SW 1271 (cell line): Measurements from ENCODE around the gene DIPK2A.

Experiments used
- DNase-seq, 2 experiments: peaks; one replicate each; lab custom pipeline; 2025; lab: John Stamatoyannopoulos, UW

The DIPK2A gene

DNA sequence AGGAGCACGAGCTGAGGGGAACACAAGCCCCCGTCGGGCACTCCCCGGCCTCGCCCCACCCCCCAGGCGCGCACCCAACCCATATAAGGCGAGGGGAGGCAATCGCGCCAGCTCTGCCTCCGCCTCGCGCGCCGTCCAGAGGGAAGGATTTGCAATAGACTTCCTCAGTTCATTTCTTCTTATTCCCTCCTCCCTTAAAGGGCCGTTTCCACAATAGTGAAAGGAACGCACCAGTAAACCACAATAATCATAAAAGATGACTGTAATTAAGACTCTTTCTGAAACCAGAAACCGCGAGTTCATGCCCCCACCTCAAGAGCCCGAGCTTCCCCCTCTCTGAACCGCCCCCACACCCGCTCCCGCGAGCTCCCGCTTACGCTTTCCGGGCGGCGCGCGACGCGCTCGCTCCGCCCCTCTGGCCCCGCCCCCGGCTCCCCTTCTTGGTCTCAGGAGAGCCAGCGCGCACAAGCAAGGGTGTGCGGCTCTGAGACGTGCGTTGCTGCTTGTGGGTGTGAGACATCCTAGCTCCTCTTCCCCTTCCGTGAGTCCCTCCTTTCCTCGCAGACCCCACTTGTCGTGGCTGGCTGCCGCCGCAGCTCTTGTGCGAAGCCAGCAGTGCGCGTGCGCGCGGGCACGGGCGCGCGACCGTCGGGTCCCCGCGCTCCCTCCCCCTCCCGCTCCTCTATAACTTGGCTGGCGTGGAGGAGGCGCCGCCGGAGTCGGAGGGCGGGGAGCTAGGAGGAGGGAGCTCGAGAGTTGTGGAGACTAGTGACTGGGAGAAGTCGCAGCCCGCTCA is at the start of gene DIPK2A:
DIPK2A (plus strand) TSS at position 465 of the 796 bp plus-strand sequence. CDS start 510 bp downstream, outside the sequence.
- peak; percentile 85 to 98 for DNase-seq

DNA sequence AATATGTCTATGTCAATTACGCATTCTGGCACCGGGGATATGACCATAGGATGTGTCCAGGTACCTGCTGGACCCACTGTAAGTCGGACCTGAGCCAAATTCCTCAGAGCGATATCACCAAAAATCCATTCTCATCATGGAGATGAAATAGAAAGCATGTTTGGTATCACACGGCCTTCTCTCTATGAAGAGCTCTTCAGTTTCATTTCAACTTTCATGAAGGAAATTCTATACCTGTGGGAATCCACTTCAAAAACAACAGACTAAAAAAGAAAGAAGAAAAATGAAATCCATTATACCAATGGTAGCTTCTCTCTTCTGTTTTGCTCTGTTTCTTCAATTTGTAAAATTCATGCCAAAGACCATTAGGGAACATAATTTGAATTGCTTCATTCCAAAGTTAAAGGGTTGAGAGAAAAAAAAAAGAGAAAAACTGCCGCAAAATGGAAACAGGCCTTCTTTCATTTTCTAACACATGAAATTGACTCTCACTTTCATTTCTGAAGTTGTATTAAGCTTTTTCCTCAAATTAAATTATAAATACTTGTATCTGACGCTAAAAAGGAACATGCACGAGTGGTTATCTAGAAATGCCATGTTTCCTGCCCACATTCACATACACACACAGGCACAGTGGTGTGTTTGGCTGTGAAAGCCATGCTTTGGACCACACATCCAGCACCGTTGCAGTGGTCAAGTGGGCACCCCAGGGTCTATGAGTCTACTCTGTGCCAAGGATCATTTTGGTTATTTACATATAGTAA is 46.9 kb upstream of the DIPK2A start:
- DNase-seq: no peak

DNA sequence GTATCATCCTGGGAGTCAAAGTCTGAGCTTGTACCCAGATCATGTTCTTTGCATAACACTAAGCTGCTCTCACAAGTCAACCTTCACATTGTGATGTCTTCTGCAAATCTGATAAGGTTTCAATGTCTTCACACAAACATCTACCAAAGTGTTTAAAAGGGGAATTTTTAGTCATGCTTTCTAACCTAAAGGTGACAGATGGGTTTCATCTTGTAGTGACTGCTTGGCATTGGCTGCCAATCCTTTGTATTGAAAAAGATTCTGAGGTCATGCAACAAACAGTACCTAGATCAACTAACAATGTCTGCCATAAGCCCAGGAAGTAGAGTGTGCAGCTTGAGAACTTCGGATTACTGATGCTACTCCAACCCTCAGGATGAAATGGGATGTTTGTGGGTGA is 43.6 kb upstream of the DIPK2A start:
- no peak for DNase-seq

DNA sequence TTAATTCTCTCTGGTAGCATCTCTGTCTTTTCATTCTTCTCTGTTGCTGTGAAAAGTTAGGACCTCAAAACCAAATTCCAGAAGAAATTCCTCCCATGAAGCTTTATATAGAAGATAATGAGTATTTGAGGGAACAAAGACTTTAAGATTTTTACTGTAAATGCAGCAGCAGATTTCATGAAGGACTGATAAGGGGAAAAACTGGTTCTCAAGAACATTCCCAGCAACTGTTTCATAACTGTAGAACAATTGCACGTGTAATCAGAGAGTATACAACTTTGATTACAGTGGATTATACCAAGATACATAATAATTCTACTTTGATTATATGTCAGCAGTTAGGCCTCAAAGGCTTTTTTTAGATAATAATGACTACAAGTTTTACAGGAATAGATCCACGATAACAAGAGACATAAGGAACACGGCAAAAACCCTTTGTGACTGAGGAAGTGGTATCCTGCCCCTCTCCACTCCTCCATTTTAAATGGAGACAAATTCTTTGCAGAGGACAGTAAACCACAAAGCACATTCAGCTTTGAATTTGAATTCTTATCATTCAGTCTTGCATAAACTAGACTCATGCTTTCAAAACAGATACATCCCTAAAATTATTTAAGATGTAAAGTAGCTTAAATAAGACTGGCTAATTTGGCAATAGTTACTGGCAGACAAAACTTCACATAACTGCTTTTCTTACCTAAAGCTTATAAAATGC is 42.9 kb upstream of the DIPK2A start:
- DNase-seq: no peak

DNA sequence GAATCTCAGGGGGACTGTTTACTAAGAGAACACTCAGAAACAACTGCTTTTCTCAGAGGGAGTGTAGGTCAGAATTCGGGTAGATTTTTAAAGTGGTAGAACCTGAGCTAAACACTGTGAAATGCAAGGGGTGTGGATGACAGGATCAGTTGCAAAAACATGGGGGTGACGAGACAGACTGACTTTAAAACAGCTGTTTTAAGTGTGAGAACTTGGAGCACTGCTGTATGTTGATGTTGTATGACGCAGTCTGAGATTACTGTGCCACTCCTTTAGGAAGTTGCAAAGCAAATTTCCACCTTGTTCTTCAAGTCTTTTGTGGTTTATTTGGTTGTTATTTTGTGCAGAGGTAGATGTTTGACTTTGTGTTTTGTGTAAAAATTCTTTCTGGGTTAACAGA is 36.8 kb upstream of the DIPK2A start:
- no peak for DNase-seq

DNA sequence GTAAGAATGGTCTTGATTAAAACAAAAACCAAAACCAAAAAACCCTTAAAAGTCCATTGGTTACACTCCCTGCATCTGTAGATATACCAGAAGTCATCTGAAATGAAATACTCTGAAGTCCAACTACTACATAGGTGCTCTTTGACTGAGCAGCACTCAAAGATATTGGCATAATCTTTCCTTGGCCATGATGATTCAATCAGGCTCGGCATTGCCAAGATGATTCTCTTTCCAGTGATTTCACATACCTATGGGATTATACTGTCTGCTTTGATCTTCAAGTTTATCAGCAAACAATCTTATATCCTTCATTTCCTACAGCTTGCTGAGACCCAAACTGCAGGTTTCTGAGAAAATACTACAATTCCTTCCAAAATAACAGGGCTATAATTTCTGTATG is 35.9 kb upstream of the DIPK2A start:
- no peak for DNase-seq

DNA sequence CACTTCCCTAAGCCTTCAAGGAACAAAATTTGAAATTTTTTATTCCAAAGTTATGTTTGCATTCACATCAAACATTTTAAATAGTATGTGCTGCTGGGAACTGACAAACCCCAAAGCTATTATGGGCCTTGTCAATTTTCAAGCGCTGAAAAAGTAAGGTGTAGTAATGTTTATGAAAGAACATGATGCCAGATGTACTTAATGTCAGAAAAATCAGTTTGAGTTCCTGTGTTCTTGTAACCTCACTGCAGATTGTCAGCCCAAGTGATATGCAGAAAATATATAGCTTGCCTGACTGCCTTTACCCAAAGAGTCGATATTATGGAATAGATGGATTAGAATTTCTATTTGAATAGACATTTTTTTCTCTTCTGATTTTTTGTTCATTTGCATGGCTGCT is 20.8 kb upstream of the DIPK2A start:
- DNase-seq: no peak

DNA sequence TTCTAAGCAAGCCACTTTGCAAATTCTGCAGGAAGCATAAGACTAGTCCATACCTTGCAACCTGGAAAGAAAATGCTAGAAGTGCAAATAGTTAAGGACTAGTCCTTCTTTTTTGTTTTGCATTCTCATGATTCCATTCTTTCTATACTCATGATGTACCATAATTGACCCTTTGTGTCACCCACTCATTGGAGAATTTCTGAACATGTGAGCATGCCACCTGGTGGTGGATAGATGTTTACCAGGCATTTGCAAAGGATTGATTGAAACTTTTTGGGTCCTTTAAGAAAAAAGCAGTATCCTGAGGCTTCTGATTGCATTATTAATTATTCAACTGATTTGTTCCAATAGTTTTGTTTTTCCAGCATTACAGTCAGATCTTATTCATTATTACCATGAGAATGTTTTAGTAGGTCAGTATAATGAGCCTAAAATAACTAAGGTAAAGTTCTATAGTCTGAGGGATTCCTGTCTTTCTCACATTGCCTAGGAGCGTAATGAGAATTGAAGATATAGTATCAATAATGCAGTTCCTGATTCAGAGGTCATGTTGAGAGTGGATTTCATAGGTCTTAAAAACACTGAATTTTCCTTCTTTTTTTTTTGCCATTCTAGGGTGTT is 20.2 kb upstream of the DIPK2A start:
- DNase-seq: peak; percentile 25 to 34

GRCh38 chr3:143952569-143953072 is 19.0 kb upstream of the DIPK2A start:
- DNase-seq: no peak

DNA sequence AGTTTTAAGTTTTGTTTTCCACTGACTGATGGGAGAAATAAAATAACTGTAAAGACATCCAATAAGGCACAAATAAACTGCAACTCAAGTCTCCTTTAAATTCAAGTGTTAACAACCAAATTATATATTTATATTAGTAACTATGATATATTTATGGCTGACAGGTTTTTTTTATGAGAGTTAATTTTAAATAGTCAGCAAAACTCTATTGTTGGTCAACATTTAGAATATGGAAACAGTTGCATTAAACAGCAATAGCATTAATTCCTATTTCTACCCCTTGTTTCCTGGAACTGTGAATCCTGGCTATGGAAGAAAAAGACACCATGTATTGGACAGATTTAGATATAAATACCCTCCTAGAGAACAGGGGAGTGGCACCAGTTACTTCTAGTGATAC is 16.5 kb upstream of the DIPK2A start:
- DNase-seq: no peak

DNA sequence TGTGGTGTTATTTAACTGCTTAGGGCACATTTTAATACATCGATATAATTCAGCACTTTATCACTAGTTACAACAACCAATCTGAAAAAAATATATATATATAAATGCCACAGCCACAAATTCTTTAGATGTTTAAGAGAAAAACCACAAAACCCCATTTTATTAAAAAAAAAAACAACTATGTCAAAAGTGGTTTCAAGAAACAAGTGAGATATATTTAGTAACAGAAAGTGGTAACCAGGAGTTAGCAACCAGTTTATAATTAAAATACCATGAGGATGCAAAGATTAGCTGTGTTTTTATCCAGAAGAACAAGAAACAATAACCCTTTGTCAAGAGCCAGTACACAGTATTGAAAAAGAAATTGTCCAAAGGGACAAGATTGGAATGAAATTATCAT is 14.8 kb upstream of the DIPK2A start:
- DNase-seq: no peak

DNA sequence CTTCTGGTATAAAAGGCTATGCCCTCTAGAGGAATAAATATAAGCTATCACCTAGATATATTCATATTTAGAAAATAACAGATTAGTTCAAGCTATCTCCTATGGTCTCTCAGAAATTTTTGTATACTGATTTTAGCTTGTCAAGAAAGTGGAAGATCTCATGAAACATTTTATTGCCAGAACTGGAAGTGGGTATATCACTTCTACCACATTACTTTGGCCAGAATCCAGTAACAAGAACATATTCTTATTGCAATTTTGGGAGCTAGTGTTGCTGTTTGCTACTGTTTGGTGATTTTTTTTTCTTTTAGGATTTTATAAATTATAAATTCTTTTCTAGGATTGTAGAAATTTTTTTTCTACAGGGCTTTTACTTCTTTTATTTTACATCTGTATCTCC is 14.2 kb upstream of the DIPK2A start:
- no peak for DNase-seq

GRCh38 chr3:143958966-143959365 is 12.7 kb upstream of the DIPK2A start:
- DNase-seq: no peak

- no peak for DNase-seq
Measured at GRCh38 chr3:143961342-143961741, 10.3 kb upstream of the DIPK2A start.

DNA sequence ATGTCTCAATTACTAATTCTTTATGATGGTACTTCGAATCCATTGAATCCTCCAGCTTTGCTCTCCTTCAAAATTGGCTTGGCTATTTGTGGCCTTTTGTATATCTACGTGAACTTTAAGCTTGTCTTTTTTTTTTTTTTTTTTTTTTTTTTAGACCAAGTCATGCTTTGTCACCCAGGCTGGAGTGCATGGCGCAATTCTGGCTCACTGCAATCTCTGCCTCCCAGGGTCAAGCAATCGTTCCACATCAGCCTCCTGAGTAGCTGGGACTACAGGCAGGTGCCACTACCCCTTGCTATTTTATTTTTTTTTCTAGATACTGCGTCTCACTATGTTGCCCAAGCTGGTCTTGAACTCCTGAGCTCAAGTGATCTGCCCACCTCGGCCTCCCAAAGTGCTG is 7.7 kb upstream of the DIPK2A start:
- no peak for DNase-seq

DNA sequence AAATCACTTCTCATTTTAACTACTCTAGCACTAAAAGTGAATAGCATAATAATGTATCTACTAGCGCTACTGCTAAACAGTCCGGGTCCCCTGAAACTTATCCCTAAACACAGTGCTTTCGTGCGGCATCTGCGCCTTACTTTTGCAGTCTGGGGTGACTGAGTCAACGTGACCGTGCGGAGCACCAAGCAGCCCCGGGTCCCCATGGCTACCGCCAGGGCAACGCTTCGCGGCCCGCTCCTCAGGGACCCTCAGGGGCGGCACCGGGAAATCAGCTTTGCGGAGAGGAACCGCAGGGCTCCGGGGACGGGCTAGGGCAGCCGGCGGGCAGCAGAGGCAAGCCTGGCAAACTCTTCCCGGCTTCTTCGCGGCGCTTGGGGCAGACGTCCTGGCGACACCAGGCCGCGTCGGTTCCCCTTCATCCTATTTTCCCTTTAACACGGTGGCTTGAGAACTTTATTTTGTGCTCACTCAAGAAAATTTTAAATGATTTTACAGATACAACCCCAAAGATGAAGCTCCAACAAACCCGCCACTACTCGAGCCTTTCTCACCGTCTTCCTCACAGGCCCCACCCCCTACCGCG is 757 bp upstream of the DIPK2A start:
- peak in 1 of 2 experiments; percentile 28 for DNase-seq

DNA sequence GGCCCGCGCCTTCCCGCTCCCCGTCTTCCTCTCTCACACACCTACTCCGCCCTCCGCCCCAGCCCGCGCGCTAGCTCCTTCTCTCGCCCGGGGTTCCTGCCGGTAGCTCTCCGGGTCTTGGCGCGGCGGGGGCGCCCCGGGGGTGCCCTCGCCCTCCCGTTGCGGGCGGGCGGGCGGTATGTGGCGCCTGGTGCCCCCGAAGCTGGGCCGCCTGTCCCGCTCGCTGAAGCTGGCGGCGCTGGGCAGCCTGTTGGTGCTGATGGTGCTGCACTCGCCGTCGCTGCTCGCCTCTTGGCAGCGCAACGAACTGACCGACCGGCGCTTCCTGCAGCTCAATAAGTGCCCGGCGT is 507 bp downstream of the DIPK2A start:
- DNase-seq: no peak

- DNase-seq: peak; percentile 51 to 59
Measured at GRCh38 chr3:143972505-143973258, 1.1 kb downstream of the DIPK2A start.

- DNase-seq: peak in 1 of 2 experiments; percentile 64
Measured at GRCh38 chr3:143973259-143974021, 1.8 kb downstream of the DIPK2A start.
